Epidermal melanocyte (primary cell): Measurements from ENCODE around the gene SIVA1.
A peak's percentile ranks its signal among the peaks of the same experiment; 100 is the strongest.

Experiments used
- DNase-seq: peaks from one replicate; pipeline ENCODE4 v3.0.0; 2011; ENCODE audit warnings: low spot score; ENCODE audit not compliant: insufficient read length

SIVA1 gene

GRCh38 chr14:104734601-104734990 lies 18.4 kb upstream of the SIVA1 start:
- DNase-seq = no peak

- DNase-seq = no peak
Observed at GRCh38 chr14:104734991-104735779, 17.8 kb upstream of the SIVA1 start.

- peak; percentile 94 for DNase-seq
Observed at GRCh38 chr14:104735830-104736642, 16.9 kb upstream of the SIVA1 start.

- no peak for DNase-seq
Observed at GRCh38 chr14:104738375-104739019, 14.4 kb upstream of the SIVA1 start.

DNA sequence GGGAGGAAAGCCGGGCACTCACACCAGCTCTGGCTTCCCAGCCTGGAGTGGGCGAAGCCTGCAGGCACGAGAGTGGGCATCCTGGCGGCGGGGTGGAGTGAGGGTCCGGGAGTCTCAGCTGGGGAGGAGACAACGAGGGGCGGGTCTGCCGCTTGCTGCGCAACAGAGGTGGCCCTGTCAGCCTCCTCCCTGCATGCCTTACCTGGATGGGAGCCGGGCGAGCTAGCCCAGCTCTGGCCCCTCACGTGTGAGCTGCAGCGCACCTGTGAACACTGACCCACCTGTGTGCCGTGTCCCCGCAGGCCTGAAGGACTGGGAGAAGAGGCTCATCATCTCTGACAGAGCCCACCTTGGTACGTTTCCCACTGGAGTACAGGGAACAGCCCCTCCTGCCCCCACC lies 13.9 kb upstream of the SIVA1 start:
- DNase-seq = no peak

- DNase-seq = no peak
Observed at GRCh38 chr14:104739546-104740516, 13.1 kb upstream of the SIVA1 start.

DNA sequence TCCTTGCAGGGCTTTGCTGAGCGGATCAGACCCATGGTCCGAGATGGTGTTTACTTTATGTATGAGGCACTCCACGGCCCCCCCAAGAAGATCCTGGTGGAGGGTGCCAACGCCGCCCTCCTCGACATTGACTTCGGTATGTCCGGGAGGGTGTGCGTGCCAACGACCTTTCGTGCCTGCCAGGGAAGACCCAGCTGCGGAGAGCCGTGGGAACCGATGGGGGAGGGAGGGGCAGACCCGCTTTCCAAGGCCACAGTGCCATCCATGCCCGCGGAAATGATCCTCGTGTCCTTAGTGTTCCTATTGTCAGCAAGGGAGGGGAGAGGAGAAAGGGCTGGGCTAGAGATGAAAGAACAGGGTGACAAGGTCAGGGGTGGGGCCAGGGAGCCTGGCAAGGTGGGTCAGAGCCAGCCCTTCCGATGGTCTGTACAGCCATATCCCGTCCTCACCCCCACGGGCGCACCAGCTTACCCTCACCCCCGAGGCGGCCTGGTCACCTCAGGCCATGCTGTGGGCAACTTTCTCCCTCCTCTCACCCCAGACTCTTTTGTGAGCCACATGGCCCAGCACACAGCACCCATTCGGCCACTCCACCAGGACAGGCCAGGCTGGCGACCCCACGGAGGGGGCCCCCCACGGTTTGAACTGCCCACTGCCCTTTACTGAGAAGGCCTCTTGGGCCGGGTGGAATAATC lies 11.7 kb upstream of the SIVA1 start:
- DNase-seq = no peak

DNA sequence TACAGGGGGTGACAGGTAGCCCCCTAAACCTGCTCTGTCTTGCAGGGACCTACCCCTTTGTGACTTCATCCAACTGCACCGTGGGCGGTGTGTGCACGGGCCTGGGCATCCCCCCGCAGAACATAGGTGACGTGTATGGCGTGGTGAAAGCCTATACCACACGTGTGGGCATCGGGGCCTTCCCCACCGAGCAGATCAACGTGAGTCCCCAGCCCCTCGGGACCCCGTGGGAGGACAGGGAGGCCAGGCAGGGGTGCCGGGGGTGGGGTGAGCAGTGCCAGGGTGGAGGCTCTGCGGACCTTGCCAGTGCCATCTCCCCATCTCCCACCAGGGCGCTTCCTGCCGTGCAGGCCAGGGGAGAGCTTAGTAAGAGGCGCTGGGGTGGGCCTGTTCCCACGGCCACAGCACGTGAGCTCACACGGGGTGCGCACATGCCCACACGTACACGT lies 11.1 kb upstream of the SIVA1 start:
- no peak for DNase-seq

- DNase-seq = no peak
Observed at GRCh38 chr14:104742586-104743455, 10.1 kb upstream of the SIVA1 start.

- no peak for DNase-seq
Observed at GRCh38 chr14:104743461-104744380, 9.2 kb upstream of the SIVA1 start.

GRCh38 chr14:104744484-104744883 lies 8.5 kb upstream of the SIVA1 start:
- DNase-seq = no peak

GRCh38 chr14:104745431-104745830 lies 7.5 kb upstream of the SIVA1 start:
- DNase-seq = no peak

DNA sequence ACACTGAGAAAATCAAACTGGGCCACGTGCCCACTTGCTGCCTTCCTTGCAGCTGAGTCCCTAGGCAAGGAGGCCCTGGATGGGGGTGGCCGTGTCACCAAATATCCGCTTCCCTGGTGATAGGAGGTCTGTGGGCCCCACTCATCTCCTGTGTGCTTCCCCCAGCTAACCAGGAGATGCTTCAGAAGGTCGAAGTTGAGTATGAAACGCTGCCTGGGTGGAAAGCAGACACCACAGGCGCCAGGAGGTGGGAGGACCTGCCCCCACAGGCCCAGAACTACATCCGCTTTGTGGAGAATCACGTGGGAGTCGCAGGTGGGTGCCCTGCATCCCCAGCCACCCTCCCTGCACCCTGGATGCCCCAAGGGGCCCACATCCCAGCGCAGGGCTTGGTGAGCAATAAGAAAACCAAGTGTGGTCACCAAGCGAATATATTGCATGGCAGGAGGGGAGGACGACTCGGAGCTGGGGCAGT lies 6.8 kb upstream of the SIVA1 start:
- DNase-seq = no peak

- no peak for DNase-seq
Observed at GRCh38 chr14:104746934-104747481, 5.9 kb upstream of the SIVA1 start.

DNA sequence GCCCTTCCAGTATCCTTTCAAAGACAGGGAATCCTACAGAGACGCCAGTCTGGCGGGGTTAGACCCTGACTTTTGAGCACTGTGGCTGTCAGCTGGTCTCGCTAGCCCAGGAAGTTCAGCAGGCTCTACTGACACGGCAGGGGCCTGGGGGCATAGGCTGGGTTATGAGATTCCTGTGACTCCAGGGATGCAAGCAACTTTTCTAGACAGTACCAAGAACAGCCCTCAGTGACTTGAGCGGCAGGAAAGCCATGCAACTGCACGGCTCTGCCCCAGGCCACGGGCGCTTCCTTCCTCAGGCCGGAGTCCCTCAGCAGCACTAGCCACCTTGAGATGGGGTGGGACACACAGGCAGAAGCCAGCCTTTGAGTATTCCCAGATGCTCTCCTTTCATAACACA lies 5.1 kb upstream of the SIVA1 start:
- DNase-seq = no peak

DNA sequence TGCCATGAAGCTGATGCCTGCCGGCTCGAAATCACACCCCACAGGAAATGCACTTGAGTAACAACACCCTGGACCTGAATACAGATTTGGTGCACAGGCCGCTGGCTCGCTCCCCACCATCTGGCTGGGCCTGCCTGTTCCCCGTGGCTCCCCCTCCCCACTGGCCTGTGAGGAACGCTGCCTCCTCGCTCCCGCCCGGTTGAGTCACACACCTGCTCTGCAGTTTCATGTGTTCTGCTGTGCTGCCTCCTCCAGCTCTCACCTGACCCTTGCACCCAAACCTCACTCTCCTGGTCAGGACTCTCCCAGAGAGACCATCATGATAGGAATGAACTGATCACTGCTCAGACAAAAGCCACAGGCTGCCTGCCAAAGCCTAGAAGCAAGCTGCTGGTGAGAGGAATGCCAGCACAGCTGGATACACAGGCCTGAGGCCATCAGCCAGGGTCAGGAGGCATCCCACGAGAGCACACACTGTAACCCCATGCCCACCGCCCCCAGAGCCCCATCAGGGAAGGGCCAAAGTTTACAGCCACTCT lies 3.8 kb upstream of the SIVA1 start:
- DNase-seq = no peak

- no peak for DNase-seq
Observed at GRCh38 chr14:104750056-104750752, 2.7 kb upstream of the SIVA1 start.
